NCI-H2227 treated with DMSO at 0.1 percent for 48 hours (cell line): ENCODE results near the gene NRF1.
A peak's percentile ranks its signal among the peaks of the same experiment; 100 is the strongest.

Experiments used
- DNase-seq: peaks from one replicate; lab custom pipeline; 2025; lab: John Stamatoyannopoulos, UW

The NRF1 gene

DNA sequence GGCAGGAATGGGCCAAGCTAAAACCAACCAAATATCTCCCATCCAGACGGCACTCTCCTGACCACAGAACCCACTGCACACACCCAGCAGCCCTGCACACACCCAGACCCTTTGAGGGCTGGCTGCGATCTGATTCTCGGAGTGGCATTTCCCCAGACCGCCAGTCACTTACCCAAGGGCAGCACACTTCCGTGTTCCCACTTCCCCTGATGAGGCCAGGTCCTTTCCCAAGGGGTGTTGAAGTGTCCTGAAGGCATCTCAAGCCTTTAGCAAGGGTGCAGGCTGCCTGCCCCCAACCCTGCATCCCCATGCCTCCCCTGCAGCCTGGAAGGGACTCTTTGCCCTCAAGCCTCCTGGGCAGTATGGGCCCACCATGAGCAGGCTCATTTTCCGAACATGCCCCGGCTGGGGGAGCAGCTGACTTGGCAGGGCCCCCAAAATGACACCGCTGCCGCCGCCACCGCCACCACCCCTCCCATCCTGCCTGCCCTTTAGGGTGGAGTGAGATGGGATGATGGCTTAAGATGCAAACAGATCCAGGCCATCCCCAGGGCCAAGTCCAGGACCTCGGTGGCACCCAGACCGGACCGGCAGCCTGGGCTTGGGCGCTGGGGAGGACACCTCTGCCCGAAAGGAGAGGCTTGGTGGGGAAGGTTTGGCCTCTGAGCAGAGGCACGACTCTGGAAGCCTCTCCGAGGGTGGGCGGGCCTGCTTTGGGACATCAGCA is 159.8 kb downstream of the NRF1 start:
- DNase-seq, result no peak

DNA sequence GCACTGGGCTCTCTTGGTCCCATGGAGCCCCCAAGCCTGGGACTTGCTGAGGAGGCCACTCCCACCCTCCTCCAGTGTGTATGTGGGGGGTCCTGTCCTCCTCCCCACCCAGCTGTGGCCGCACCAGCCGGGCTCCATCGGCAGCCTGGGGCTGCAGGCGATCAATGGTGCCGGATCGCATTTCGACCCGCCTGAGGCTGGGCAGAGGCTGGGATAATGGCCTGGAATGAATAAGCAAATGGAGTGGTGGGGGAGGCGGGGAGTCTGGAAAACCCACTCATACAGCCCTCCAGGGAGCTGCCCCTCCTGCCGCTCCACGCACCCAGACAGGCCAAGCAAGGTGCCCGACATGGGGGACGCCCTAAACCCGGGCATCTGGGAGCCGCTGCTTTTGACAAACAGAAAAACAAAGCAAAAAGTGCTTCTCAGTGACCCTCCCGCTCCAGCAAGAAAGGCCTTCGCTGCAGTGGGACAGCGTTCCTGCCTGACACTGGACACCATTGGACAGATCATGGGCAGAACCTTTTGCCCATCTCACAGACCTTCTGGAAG is 160.5 kb downstream of the NRF1 start:
- DNase-seq, result no peak

DNA sequence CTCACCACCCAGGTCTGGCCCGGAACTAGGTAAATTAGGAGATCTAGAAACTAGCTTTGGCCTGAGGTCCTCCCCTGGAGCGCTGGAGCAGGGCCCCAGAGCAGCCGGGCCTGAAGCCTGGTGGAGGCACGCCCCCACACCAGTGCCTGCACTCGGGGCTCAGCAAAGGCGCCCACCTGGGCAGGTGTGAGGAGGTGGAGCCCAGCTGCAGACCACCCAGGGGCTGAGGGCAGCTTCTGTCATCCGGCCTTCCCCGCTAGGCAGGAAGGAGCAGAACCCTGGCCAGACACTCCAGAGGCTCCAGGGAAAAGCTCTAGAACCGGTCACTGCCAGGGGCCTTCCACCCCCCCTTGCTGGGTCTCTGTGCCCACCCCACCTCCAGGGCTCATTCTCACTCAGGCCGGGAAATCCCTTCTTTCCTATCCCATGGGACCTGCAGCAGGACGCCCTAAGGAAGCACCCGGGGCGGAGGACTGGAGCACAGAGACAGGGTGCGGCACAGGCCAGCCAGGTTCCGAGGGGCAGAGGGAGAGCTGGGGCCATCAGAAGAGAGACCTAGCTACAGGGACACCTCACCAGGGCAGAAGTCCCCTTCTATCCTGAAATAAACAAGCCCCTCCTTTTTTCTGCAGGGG is 161.2 kb downstream of the NRF1 start:
- DNase-seq, result no peak

DNA sequence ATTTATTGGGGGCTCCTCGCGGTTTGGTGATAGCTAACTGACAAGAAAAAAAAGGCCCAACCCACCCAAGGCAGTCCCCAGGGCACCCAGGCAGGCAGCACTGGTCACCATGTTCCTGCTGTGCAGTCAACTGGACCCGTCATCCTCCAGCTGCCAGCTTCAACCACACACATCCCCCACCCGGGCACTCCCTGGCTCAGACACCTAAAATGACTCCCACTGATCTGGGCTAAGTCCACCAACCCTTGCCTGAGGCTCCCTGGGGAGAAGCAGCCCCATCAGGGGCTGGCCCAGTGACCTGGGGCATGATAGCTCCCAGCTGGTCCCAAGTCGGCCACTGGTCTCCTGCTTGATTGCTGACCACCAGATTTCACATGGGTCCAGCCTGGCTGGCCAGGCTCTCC is 161.8 kb downstream of the NRF1 start:
- no peak for DNase-seq

DNA sequence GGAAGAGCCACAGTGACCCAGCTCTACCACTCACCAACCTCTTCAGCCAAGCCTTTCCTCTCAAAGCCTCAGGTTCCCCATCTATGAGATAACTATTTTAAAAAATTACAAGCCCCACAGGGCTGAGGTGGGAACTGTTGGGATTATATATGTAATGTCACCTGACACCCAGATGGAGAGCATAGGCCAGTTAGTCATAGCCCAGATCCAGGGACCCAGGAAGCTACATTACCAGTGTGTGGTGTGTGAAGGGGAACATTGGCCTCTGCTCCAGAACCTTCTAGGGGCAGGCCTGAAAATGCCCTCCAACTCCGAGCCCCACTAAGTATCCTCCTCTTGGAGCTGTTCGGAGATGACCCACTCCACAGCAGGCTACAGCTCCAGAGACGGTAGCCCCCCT is 162.4 kb downstream of the NRF1 start:
- DNase-seq, result no peak

DNA sequence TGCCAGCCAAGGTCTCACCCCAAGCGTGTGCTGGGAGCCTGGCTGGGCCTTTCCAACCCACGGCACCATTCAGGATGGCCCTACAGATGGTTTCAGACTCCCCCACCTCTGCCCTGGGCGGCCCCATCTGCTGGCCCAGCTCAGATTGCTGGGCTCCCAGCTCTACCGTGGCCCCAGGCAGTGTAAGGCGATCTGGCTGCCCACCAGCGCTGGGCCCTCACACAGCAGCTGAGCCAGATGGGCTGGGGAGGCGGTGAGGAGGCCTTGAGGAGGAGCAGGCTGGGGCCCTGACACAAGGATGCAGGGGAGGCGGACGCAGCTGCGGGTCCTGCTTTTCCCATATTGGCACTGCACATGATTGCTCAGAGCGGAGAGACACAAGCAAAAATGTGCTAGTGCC is 162.8 kb downstream of the NRF1 start:
- DNase-seq, result no peak

DNA sequence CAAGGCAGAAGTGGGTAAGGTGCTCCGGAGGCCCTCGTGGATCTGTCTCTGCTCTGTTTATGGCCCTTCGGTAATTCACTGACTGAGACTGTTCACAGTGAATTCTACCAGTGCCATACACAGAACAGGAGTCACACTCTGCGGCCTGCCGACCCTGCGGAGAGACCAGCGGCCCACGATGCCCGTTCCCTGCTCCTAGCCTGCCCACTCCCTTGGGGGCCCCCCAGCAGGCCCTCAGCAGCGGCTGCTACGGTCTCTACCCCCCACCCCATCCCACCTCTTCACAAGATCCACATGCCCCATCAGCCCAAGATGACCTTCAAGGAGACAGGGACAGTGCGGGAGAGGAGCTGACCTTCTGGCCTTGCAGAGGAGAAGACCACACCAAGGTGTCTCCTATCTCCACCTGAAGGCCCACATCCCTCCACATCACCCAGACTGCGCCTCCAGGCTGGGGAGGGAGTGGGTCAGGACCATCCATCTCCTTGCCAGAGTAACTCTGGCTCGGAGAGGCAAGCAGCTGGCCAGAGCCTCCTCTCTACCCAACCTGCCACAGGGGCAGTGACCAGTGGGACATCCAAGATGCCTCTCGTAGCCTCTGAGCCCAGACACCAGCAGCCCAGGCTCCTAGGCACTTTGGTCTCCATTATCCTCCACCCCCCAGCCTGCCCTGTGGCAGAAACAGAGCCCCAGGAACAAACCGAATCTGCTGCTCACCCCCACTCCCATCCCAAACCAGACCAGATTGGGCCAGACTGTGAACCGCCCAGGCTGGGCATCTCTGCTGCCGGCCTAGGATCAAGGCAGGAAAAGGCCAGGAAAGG is 163.6 kb downstream of the NRF1 start:
- no peak for DNase-seq

DNA sequence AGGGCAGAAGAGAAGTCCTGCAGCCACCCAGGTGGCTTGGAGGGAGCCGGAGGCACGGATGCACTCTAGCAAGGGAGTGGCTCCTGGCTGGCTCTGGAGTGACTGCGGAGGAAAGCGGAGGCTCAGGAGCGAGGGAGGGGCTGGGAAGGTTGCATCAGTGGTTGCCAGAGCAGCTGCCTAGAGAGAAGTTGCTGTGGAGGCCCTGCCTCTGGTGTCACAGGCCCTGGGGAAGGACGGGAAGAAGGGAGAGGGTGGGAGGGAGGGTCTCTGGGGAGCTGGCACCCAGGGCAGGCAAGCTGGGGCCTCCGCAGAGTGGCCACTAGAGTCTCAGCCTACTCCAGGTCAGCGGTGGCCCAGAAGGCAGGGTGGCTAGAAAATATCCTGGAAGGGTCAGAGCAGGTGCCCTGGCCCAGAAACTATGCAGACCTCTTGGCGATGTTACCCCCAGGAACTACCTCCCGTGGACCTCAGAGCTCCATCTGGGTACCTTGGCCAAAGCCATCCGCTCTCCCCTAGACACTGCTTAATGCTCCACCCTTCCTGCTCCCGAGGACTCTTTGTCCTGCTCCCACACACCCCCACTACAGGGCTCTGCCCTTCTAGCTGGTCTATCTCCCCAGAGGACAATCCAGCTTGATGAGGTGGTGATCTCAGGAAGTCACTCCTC is 164.3 kb downstream of the NRF1 start:
- no peak for DNase-seq

DNA sequence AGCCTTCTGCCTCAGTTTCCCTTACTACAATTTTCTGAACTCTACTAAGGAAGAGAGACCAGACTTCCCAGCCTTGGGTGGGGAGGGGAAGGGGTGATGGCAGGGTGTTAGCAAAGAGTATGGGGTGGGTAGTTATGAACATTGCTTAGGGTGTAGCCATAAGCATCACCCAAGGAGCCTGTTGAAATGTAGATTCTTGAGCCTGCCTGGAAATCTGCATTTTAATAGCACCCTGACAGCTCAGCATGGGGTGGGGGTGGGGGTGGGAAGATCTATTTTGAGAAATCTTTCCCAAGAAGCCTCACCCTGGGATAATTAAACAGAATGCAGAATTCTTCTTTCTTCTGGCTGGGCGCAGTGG is 164.8 kb downstream of the NRF1 start:
- no peak for DNase-seq

DNA sequence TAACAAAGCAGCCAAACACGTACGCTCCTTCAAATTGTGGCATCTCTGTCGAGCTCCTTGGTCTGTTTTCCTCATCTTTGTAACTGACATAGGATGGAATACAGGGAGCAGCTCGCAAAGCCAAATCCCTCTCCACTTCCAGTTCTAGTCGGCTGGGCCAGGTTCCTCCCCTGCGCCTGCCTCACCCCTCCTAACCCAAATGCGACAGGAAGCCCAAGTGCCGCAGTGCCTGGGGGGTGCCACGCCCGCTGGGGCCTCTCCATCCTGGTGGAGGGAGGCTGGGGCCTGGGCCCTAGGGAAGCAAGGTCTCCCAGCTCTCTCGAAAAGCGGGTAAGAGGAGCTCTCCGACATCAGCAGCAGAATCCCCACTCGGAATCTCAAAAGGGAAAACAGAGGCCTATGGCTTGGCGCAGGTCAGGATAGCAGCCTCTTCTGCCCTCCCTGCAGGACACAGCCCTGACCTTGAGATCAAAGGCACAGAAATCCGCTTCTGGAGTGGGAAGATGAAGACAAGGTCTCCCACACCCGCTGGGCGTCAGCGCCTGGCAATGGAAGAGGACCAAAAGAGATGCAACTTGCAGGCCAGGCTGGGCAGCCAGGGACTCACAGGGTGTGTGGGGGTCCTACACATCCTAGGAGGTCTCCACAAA is 165.8 kb downstream of the NRF1 start:
- DNase-seq, result no peak

DNA sequence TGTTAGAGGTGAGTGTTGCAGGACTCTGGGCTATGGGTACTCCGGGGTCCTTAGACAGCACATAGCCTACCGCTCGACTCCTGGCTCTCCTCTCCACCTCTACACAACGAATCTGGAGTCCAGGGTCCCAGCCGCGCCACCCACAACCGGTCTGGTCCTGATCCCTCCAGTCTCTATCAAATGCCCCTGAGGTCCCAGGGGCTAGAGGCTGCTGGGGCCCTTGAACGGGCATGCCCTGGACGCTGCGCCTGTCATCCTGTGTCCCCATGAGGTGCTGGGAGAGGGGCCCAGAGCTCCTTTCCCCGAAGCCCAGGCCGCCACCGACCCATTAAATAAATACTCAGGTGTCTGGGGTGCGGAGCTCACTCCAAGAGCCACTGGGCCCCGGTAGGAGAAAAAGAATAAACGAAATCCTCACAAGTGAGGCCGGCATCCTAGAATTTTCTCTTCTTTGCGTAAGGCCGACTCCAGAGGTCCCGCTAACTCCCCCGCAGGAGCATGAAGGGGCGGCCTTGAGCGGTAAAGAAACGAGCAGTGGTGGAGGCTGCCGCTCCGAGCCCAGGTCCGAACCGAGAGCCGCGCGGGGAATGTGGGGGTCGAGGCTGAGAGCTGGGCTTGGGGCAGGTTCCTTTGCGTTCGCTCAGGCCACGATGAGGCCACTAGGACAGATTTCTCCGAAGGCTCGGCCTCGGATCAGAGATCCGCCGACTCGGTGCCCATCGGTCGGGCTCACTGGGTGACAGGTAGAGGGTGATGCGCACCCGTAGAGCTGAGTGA is 166.7 kb downstream of the NRF1 start:
- no peak for DNase-seq

DNA sequence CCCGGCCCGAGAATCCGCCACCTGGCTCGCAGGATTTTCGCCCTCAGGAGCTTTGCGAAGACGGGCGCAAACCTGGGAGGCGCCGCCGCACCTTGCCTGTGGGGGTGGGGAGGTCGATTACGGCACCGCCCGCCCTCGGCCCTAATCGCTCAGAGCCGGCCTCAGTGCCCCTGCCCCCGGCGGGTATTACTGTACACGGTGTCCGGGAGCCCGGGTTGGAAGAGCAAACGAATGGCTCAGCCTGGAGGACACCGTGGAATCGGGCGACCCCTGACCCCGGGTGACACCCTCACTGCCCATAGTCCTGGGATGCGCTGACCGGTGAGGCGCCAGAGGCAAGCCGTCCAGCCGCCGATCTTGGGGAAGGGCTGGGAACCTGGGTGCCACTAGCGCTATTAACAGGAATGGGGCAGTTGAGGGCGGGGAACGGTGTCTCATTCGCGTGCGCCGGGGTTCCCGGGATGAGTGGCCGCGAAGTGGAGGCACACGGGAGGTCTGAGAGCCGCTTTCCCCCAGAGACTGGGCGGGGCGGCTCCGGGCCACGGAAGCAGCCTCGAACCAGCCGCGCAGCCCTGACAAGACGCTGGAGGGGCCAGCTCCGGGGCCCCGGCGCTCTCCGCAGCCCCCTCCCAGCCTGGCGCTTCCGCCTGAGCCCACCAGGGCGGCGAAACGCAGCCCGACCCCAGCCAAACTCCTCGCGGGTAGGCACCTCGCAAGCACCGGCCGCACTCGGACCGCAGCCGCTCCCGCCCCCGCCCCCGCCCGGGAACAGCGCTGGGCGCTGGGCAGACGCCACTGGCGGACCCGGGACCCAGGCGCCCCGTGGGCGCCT is 167.5 kb downstream of the NRF1 start:
- no peak for DNase-seq

DNA sequence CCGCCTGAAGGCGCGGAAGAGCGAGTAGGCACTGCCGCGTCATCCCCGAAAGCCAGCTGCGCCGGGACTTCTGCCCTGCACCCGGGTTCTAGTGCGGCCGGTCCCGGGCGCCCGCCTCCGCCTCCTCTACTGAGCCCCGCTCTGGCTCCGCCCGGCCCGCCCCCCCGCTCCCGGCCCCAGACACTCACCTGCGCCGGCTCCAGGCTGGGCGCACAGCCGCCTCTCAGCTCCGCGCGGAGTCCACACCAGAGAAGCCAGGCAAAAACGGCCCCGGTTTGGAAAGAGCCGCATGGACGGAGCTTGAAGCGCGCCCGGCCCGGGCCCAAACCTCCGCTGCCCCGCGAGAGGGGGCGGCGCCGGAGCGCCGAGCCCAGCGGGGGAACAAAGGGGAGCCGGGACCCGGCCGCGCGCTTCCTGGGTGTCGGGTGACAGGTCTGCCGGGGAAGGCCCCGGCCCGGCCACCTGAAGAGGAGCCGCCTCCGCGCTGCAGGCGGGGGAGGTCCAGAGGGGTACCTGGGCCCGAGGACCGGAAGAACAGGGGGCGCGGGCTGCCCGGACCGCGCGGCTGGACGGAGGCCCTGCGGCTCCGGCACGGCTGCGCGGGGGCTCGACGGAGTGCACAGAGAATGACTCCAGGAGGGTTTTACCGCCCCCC is 168.2 kb downstream of the NRF1 start:
- peak; percentile 52 for DNase-seq

DNA sequence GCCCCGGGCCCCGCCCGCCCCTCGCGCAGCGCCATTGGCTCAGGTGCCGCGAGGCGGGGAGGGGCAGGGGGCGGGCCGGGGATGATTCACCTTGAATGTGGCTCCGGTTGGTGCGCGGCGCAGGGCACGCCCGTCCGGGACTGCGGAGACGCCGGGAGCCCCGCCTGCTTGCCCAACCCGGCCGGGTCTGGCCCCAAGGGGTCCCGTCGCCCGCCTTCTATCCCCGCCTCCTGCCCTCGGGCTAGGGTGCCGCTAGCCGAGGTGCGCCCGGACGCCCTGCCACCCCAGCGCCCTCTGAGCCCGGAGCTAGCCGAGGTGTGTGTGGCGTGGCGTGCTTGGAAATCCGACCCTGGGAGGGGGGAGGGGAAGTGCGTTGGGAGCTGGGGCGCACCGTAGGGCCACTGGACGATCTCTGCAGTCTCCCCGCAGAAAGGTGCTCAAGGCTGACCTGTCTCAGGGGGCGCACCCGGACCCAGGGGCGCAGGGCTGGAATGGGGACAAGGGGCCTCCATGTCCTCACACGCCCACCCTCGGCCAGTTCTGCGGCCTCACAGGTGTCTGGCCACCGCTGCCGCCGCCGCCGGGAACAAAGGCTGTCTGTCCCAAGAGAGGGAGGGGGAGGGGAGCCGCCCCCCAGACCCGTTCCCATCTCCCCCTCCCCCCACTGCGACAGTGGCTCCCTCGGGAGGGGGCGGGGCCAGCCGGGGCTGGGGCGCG is 168.9 kb downstream of the NRF1 start:
- peak; percentile 82 for DNase-seq

DNA sequence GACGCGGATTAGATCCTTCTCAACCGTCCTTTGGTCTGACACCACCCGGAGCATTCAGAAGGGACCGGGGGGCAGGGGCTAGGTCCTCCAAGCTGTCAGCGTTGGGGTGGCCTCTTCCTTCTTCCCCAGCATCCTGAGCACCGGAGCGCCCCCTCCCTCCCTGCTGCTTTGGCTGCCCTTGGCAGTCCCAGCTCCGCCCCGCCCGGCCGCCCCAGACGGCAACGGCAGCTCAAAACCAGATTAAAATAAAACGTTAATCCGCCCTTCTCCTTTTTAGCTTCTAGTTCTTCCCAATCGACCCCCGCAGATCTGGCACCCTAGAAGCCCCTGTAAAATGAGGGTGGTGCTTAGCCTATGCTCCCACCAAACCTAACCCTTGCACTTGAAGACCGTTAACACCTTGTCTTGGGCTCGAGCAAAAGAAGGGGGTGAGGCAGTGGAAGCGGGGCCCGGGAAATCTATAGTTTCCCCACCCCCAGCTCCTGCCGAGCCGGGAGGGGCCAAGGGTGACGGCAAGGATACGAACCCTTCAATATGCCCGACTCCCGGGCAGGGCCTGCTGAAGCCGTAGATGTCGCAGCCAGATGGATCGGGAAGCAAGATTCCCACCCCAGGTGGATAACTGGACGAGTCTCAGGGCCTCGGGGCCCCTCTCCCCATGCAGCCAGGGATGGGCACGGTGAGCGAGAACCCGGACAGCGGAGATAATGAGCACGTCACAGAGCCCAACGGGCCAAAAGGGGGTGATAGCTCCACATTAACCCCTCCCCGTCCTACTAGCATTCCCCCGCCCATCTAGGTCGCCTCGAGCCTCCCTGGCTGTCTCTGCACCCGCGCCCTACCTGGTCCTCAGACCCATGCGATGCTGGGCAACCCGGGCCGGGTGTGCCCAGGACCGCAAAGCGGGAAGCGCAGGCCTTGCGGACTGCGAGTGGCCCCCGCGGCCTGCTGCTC is 169.7 kb downstream of the NRF1 start:
- peak; percentile 51 for DNase-seq

DNA sequence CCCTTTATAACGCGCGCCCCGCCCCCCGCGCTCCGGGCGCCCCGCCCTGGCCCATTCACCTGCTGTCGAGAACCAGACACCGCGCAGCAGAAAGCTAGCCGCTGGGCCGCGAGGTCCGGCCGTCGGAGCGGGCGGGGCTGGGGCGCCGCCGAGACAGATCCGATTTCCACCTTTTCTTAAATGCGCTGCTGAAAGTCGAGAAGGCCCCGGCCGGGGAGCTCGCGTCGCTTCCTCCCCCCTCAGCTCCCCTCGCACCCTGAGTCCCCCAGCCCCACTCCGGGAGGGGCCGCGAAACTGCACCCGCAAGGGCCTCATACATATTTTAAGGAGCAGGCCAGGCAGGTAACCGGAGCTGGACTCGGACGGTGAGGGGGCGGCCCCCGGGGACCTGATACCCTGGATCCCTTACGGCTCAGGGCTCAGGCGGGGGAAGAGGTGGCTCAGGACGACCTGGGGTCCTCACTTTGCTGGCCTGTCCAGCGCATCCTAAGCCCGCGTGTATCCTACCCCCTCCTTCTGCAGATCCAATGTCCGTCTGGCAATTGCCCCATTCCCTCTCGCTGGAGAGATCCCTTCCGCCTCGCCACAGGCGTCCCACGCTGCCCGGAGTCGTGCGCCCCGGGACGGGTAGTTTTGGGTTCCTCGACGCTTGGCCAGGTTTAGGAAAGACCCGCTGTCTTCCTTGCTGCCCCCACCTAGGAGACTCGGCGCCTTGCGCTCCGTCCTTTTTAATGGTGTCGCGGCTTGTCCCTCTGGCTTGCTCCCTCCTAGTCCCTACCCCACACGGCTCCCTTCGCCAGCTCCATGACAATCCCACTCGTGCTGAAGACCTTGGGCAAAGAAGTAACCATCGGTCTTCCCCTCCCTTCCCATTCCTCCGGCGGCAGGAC is 170.7 kb downstream of the NRF1 start:
- DNase-seq, result no peak
